HG03457 (cell line): ENCODE data around the gene GPATCH2L.

Experiments
- ATAC-seq: cut with Tn5 transposase; IDR thresholded peaks from one replicate; pipeline ENCODE4 v1.9.1; 2021; ENCODE audit warnings: moderate number of reproducible peaks; ENCODE audit not compliant: unreplicated experiment

GPATCH2L gene

GRCh38 chr14:76151398-76152332 lies at the start of gene GPATCH2L:
GPATCH2L (plus strand) TSS chr14:76151922; CDS start chr14:76154364, 2,442 bp downstream.
- ATAC-seq: peak; percentile 63

GRCh38 chr14:76104802-76105355 lies 46.8 kb upstream of the GPATCH2L start:
- ATAC-seq: no peak

- no peak for ATAC-seq
Measured at GRCh38 chr14:76106188-76106587, 45.5 kb upstream of the GPATCH2L start.

- no peak for ATAC-seq
Measured at GRCh38 chr14:76109087-76109880, 42.4 kb upstream of the GPATCH2L start.

DNA sequence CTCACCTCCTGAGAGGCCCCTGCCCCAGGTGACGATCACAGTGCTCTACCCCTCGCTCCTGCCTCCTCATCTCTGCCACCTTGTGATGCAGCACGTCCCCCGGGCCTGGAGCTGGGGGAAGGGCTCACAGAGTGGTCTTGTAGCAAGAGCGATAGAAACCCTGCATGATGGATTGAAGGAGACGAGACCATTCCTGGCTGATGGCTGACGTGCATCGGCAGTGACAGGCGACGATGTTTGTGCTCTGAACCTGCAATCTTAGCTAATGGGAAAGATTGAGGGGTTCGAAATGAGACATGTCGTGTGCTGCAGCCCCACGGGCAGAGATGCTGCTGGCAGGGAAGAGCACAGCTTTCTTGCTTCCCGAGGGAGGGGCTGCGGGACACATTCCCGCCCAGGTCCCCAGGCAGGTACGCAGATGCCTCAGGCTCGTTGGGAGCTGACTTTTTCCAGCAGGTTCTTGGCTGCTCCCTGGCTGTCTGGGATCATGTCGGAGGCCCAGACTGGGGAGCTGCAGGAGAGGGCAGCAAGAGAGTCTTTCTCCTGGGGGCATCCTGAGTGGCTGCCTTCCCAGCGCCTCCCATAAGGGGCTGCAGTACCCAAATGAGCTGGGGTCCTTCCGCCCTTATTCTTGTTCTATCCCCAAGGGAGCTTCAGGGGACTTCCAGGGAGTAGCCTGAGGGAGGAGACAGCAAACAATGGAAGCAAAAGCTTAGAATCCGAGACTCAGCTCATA lies 38.7 kb upstream of the GPATCH2L start:
- no peak for ATAC-seq

- no peak for ATAC-seq
Measured at GRCh38 chr14:76113691-76114090, 38.0 kb upstream of the GPATCH2L start.

GRCh38 chr14:76115010-76115422 lies 36.7 kb upstream of the GPATCH2L start:
- no peak for ATAC-seq

DNA sequence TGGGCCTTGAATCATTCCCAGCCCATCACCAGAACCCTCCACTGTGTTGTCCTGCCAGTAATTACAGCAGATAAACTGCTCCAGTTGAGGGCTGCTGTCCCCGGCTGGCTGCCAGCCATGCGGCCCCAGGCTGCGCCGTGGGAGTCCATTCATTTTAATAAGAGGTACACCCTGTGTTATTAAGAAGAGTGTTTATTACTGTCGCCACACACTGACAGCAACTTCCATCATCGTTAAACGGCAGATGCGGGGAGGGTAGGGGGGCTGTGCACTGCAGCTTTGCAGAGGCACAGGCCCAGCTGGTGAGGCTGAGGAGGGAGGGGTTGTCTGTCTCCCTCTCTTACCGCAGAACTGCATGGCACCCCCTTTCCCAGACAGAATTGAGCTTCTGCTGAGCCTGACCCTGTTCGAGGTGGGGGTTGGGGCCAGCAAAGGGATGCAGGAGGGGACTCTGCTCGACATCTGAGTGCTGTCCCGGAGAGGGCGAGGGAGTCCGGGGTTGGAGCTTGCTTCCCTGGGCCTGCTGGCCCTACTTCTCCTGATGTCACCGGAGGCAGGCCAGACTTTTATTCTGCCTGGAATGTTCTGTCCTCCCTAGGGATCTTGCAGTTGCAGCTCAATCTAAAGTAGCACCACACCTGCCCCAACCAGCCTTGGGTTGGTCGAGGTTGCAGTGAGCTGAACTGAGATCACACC lies 33.8 kb upstream of the GPATCH2L start:
- ATAC-seq: no peak

GRCh38 chr14:76118594-76118993 lies 33.1 kb upstream of the GPATCH2L start:
- ATAC-seq: no peak

DNA sequence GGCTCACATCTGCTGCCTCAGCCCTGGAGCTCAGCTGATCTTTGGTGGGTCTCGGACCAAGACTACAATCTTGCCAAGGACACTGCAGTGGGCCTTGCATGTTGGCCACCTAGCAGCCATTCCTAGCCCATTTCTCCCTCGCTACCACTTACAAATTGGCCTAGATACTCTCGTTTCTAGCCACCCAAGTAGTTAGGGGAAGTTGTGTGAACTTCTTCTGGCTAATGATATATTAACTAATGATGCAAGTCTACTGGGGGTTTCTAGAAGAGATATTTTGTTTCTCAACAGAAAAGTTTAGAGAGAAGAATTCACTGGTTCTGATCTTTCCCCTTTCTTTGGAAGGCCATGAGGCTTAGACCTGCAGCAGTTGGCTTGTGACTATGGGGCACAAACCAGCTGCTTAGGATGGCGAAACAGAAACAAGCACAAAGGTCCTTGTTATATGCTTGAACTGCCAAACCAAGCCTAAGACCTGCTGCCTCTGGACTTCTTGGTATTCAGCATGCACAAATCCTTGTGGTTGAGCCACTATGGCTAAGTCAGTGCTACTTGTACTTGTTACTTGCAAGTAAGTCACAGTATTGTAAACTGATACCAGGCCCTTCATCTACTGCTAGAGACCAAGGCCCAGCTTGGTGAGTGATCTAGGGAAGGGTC lies 30.5 kb upstream of the GPATCH2L start:
- no peak for ATAC-seq

DNA sequence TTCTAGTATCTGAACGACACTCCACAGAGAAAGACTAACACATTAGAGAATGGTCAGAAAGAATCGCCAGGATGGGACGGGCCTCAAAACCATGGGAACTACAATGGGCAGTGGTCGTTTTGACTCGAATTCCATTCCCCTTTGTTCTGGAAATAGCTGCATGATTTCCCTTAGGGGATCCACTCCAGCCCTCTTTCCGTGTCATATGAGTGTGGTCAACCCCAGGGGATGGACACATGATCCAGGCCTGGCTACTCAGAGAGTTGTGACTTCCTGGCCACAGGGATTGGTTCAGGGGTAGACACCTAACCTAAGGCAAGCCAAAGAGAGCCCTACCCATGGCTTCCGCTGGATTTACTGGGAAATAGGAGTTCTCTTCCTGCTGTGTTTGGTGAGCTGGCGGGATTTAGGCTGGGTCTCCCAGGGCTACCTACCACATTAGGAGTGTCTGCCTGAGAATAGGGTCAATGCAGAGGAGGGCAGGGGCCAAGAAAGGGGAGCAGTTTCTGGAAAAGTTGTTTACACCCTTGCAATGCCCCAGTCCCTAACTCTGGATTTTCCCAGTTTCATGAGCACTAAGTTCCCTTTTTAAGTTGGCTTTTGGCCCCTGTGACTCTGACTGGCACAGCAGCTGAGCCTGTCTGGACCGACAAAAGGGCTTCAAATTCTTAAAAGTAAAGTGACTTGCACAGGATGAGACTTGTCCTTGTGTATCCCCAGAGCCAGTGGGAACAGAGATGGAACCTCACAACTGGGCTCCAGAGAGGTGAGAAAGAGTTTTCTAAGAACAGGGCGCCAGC lies 28.1 kb upstream of the GPATCH2L start:
- ATAC-seq: no peak

DNA sequence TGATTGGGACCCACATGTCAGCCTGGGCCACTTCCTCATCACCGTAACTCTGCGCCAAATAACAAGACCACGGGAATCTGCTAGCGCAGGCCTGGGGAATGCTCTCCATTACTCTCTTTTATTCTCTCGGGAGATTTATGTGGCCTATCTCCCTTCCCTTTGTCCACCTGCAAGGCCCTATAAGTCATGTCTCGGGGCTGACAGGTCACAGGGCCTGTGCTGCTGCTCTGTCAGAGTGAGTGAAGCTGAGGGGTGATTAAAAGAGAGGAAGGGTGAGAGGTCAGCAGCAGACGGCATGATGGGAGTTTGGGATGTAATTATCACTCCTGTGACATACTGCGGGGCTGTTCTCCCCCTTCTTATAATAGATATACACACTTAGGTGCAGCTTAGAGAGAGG lies 26.2 kb upstream of the GPATCH2L start:
- no peak for ATAC-seq

DNA sequence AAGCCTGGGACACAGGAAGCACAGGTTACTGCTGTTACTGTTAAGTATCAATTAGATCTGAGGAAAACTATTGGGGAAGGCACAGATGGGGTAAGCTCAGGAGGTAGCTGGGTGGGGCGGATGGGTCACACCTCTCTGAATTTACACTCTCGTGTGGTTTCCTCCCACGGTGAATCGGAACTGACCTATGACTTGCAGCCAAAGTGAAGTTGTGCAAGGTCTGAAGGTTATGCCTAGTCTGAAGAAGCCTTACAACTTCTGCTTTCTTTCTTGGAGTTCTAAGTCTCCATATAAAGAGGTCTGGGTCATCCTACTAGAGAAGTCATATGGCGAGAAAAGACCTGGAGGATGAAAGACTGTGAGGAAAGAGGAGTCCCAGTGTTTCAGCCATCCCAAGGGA lies 25.6 kb upstream of the GPATCH2L start:
- ATAC-seq: no peak

DNA sequence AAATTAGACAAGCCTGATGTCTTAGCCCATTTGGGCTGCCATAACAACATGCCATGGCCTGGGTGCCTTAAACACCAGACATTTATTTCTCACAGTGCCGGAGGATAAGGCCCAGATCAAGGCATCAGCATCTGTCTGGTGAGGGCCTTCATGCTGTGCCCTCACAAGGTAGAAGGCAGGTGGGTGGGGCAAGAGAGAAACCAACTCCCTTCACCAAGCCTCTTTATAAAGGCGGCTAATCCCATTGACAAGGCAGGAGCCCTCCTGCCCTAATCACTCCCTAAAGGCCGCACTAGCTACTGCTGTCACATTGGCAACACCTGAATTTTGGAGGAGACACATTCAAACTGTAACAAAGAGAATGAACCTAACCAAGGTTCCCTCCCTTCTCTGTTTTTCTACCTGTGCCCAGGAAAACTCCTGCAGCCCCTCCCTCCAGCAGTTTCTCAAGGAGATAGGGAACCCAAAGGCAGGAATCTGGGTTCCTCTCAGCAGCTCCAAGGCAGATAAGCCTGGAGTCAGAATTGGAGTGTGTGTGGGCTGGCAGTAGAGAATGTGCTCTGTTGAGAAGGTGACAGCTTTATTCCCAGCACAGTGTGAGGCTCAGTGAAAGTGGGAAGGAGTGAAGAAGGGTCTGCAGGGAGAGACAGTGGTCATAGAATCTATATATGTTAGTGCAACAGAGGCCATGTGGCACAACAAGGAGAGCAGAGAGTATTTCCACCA lies 21.7 kb upstream of the GPATCH2L start:
- no peak for ATAC-seq

DNA sequence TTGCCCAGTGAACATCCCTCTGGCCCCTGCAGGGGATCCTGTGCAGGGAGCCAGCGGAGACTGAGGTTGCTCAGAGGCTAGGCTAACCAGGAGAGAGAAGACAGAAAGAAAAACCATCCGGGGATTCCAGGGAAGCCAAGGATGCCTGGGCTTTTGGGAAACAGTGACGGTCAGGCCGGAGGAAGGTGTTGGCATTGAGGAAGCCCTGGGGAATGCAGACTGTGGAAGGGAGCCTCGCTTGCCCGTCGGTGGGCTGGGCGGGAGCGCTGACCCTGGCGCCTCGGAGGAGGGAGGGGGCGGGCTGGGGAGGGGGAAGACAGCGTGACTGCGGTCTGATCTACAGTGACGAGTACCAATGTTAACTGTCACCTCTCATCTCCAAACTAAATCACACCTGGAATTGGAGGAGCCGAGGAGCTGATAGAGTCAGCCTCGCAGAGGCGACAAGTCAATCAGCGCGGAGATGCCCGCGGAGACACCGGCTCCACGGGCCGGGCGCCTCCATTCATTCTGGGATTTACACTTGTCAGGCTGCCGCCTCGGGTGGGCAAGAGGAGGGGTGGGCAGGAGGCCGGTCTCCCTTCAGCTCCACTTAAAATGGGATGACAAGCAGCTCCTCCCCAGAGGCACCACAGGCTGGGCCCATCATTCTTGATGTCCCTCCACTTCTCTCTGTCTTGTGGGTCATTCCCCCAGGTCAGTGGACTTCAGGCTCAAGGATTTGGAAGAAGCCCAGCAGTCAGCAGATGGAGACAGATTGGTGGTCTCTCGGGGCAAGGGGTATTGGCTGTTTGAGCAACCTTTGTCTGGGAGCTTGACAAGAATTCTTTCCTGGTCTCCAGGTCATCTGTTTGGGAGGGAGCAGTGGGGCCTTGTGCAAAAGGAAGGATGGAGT lies 20.4 kb upstream of the GPATCH2L start:
- no peak for ATAC-seq

- no peak for ATAC-seq
Measured at GRCh38 chr14:76133103-76133502, 18.6 kb upstream of the GPATCH2L start.

GRCh38 chr14:76134231-76134630 lies 17.5 kb upstream of the GPATCH2L start:
- ATAC-seq: no peak
